Neural progenitor cell (in vitro differentiated cells): ENCODE measurements around the gene NHLRC4.

Source experiments
- EZH2 ChIP-seq: fragments of 200-600 bp; sonication (generic); IDR thresholded peaks from 2 replicates; pipeline ENCODE4 v1.6.1; 2017; ENCODE audit warnings: antibody characterized with exemption, mild to moderate bottlenecking, moderate library complexity
- TF ChIP-seq, protein P1 (sequence below): fragments of 200-600 bp; sonication (generic); IDR thresholded peaks from 2 replicates; pipeline ENCODE4 v1.5.1; 2017; ENCODE audit warnings: antibody characterized with exemption, mild to moderate bottlenecking

DNA sequence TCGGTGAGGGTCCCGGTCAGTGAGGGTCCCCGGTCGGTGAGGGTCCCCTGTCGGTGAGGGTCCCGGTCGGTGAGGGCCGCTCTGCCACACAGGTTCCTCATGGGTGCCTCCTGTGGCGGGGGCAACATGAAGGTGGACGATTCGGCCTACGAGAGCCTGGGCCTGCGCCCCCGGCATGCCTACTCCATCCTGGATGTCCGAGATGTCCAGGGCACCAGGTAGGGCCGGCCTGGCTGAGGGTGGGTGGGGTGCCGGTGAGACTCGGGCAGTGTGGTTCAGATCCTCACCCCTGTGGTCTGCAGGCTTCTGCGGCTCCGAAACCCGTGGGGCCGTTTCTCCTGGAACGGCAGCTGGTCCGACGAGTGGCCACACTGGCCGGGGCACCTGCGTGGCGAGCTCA, 15.6 kb upstream of the NHLRC4 start:
- TF ChIP-seq, protein P1, sequence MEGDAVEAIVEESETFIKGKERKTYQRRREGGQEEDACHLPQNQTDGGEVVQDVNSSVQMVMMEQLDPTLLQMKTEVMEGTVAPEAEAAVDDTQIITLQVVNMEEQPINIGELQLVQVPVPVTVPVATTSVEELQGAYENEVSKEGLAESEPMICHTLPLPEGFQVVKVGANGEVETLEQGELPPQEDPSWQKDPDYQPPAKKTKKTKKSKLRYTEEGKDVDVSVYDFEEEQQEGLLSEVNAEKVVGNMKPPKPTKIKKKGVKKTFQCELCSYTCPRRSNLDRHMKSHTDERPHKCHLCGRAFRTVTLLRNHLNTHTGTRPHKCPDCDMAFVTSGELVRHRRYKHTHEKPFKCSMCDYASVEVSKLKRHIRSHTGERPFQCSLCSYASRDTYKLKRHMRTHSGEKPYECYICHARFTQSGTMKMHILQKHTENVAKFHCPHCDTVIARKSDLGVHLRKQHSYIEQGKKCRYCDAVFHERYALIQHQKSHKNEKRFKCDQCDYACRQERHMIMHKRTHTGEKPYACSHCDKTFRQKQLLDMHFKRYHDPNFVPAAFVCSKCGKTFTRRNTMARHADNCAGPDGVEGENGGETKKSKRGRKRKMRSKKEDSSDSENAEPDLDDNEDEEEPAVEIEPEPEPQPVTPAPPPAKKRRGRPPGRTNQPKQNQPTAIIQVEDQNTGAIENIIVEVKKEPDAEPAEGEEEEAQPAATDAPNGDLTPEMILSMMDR, result no peak
- no peak for TF ChIP-seq EZH2
